Activated B cell treated with CpG ODN at 0.5 μM for 24 hours (primary cell): ENCODE results near the gene COPS2. TPM values are rescaled to one million over a fixed set of nuclear protein-coding genes. Genes with fewer than 3 reads are reported as not detected.

Experiments used
- ATAC-seq: fragments of 200-7000 bp; cut with Tn5 transposase; one replicate; pipeline ENCODE4 v1.10.0; 2021; ENCODE audit warnings: low read depth, mild to moderate bottlenecking, moderate library complexity
- CTCF ChIA-PET: fragments of 350-600 bp; sonication (Branson Sonifier 250); formaldehyde crosslinking; loops from one replicate; lab custom pipeline; 2021; ENCODE audit warnings: antibody characterized with exemption; lab: Charles Lee
- POLR2A ChIA-PET: fragments of 350-600 bp; sonication (Branson Sonifier 250); formaldehyde crosslinking; loops from one replicate; lab custom pipeline; 2021; ENCODE audit warnings: antibody characterized with exemption; lab: Charles Lee
- DNase-seq: peaks from one replicate; pipeline ENCODE4 v3.0.0; 2022
- H3K27ac Mint-ChIP-seq: one replicate; pipeline ENCODE4 v1.8.0; 2020; ENCODE audit warnings: mixed read lengths
- H3K27me3 Mint-ChIP-seq: one replicate; pipeline ENCODE4 v1.8.0; 2021; ENCODE audit warnings: mixed read lengths
- H3K36me3 Mint-ChIP-seq: one replicate; pipeline ENCODE4 v1.8.0; 2021; ENCODE audit warnings: low read depth, mixed read lengths
- H3K4me1 Mint-ChIP-seq: one replicate; pipeline ENCODE4 v1.8.0; 2021; ENCODE audit warnings: mixed read lengths
- H3K4me3 Mint-ChIP-seq: one replicate; pipeline ENCODE4 v1.8.0; 2020; ENCODE audit warnings: mild to moderate bottlenecking, mixed read lengths
- H3K9me3 Mint-ChIP-seq: one replicate; pipeline ENCODE4 v1.8.0; 2020; ENCODE audit warnings: mixed read lengths
- intact Hi-C: fragments of 100-400 bp; cut with micrococcal nuclease; formaldehyde crosslinking; loops from one replicate; pipeline ENCODE4 v1.15.1; 2024
- total RNA-seq: library from RNA; stranded (reverse); gene quantifications from 2 replicates; pipeline ENCODE4 v1.2.3, GENCODE V29; 2022
- TF ChIP-seq, protein P1 (sequence below): fragments of 200-600 bp; IDR thresholded peaks from one replicate; pipeline ENCODE4 v1.8.0; 2022; ENCODE audit warnings: antibody characterized with exemption, mild to moderate bottlenecking

COPS2 gene
- total RNA-seq, 1 donor from 2014 or later = 54.4 TPM

DNA sequence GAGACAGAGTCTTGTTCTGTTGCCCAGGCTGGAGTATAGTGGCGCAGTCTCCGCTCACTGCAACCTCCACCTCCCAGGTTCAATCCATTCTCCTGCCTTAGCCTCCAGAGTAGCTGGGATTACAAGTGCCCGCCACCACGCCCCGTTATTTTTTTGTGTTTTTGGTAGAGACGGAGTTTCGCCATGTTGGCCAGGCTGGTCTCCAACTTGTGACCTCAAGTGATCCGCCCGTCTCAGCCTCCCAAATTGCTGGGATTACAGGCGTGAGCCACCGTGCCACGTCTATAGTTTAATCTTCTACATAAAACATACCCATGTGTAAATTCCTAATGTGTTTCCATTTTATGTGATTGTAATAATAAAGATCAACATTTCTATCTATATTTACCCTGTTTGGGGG is 16.4 kb upstream of the COPS2 start:
- H3K4me3 Mint-ChIP-seq = no peak overlapping the region
- TF ChIP-seq, protein P1, sequence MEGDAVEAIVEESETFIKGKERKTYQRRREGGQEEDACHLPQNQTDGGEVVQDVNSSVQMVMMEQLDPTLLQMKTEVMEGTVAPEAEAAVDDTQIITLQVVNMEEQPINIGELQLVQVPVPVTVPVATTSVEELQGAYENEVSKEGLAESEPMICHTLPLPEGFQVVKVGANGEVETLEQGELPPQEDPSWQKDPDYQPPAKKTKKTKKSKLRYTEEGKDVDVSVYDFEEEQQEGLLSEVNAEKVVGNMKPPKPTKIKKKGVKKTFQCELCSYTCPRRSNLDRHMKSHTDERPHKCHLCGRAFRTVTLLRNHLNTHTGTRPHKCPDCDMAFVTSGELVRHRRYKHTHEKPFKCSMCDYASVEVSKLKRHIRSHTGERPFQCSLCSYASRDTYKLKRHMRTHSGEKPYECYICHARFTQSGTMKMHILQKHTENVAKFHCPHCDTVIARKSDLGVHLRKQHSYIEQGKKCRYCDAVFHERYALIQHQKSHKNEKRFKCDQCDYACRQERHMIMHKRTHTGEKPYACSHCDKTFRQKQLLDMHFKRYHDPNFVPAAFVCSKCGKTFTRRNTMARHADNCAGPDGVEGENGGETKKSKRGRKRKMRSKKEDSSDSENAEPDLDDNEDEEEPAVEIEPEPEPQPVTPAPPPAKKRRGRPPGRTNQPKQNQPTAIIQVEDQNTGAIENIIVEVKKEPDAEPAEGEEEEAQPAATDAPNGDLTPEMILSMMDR = no peak
- POLR2A ChIA-PET = interaction anchor here (0.7 kb wide), 1 partner anchor 1071 kb away, joined by 3 read pairs; no protein-coding TSS in a partner anchor
- H3K27ac Mint-ChIP-seq = no peak overlapping the region
- ATAC-seq (no peak), DNase-seq (no peak)
- H3K27me3 Mint-ChIP-seq = no peaks in the 10 kb centered on the region
- peaks cover 36% of the 10 kb centered on the region for H3K4me1 Mint-ChIP-seq
- H3K9me3 Mint-ChIP-seq = no peaks in the 10 kb centered on the region
- CTCF ChIA-PET = no interaction called here
- peaks cover 5% of the 10 kb centered on the region for H3K36me3 Mint-ChIP-seq
- intact Hi-C loops = loop anchor here (5.0 kb wide), 1 partner anchor 359 kb away; the partner anchor contains the start of gene CEP152

DNA sequence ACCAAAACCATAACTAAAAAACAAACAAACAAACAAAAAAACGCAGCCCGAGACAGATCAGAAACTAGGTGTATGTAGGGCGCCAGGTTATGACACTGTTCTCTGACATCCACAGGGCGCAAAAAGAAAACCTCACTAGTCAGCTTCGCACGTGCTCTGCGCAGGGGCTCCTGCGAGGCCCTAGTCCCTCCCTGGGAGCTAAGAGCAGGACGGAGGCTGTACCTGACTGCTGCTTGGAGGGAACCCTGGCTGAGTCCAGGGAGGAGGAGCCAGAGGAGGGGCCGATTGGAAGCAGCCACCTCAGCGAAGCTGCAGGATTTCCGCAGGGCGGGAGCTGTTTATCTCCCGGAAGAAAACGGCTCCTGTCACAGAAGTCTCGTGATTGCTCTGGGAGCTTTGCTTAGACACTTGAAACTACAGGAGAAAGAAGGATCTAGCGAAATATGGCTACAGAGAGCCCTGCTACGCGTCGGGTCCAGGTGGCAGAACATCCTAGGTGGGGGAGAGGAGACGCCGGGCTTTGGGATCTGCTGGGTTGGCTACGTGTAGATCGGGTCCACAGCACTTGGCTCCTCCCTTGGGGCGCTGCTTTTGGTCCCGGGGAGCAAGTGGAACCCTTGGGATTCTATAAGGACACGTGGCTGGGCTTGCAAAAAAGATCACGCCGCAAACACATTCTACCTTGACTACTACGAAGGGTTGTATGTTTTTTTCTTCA is 14.6 kb upstream of the COPS2 start, which contains the start of gene GALK2:
Gene GALK2, plus strand, starts transcription at position 368 of the 718 bp plus-strand sequence. Its CDS starts 76 bp downstream, at position 444.
- Mint-ChIP-seq H3K4me1 (peaks cover 30% of the 10 kb centered on the region), H3K27ac (peak within 1 kb of the TSS; percentile 85), H3K27me3 (no peaks in the 10 kb centered on the region), H3K36me3 (peaks cover 5% of the 10 kb centered on the region), H3K9me3 (no peaks in the 10 kb centered on the region), H3K4me3 (peak within 1 kb of the TSS; percentile 97)
- TF ChIP-seq, protein P1 = no peak
- ATAC-seq (peak; percentile 90), DNase-seq (peak; percentile 42)
- POLR2A ChIA-PET = interaction anchor here (0.9 to 1.9 kb wide), 3 partner anchors 14 to 451 kb away, joined by 3 to 15 read pairs (median 4); partner anchors contain the start of genes COPS2, DTWD1 and FAM227B
- CTCF ChIA-PET = no interaction called here
- intact Hi-C loops = loop anchor here (1.0 to 5.0 kb wide), 2 partner anchors 15 to 358 kb away; partner anchors contain the start of genes CEP152 and COPS2

DNA sequence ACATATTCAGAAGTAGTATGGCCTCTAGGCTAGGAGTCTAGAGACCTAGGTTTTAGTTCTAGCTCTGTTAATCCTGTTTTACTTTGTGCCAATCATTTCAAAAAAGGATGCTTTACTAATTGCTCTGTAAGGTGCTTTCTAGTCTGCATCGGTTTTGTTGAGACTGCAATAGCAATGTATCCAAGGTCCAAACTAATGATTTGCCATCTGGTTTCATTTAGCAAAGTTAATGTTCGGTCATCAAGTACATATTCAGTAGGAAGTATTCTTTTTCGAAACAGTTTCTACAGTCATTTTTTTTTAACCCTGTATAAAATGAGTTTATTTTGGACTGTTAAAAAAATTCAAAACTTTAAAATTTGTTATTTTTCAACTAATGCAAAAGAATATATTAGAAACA is 12.6 kb upstream of the COPS2 start:
- H3K4me1 Mint-ChIP-seq = peaks cover 28% of the 10 kb centered on the region
- TF ChIP-seq, protein P1 = no peak
- DNase-seq (no peak), ATAC-seq (no peak)
- H3K27me3 Mint-ChIP-seq = no peaks in the 10 kb centered on the region
- H3K9me3 Mint-ChIP-seq = no peaks in the 10 kb centered on the region
- no peak overlapping the region for H3K27ac Mint-ChIP-seq
- intact Hi-C loops = no loop called here
- CTCF ChIA-PET = no interaction called here
- no peak overlapping the region for H3K4me3 Mint-ChIP-seq
- POLR2A ChIA-PET = no interaction called here
- peaks cover 9% of the 10 kb centered on the region for H3K36me3 Mint-ChIP-seq

DNA sequence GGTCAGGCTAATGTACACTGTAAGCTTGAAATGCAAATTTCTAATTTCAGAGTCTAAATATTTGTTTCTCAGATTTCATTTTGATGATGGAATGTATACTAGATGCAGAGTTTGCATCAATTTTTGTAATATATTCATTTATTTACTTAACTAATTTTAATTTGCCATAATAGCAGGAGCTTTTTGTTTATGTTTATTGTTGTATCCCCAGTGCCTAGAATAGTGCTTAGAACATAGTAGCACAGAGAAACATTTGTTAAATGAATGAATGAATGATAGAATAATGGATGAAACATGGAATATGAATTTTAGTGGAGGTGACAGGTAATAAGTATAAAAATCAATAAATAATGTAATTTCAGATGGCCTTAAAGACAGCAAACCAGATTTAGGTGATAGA is 9.5 kb upstream of the COPS2 start:
- ChIA-PET CTCF (no interaction called here), POLR2A (interaction anchor here (0.7 kb wide), 1 partner anchor 64 kb away, joined by 5 read pairs; no protein-coding TSS in a partner anchor)
- Mint-ChIP-seq H3K4me1 (peaks cover 4% of the 10 kb centered on the region), H3K27me3 (no peaks in the 10 kb centered on the region), H3K9me3 (no peaks in the 10 kb centered on the region), H3K36me3 (peaks cover 13% of the 10 kb centered on the region), H3K27ac (no peak overlapping the region), H3K4me3 (no peak overlapping the region)
- intact Hi-C loops = no loop called here
- DNase-seq (no peak), ATAC-seq (no peak)
- TF ChIP-seq, protein P1 = no peak

DNA sequence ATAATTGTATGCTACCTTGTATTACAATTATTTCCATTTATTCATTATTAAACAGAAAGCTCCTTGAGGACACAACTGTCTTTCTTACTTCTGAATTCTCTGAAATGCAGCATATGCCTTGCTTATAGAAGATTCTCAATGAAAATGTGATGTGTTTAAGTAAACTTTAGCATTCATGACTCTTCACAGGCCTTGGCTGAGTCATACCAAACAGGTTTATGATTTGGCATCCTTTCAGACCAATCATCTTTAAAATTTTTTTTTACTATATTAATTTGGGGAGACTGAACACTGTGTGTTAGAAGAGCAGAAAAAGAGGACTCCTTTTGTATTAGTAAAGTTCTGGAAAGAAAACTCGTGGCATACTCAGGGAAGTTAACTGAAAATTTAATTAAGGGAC is 8.3 kb upstream of the COPS2 start:
- Mint-ChIP-seq H3K4me3 (no peak overlapping the region), H3K4me1 (no peaks in the 10 kb centered on the region), H3K27me3 (no peaks in the 10 kb centered on the region), H3K27ac (no peak overlapping the region), H3K36me3 (peaks cover 13% of the 10 kb centered on the region), H3K9me3 (no peaks in the 10 kb centered on the region)
- CTCF ChIA-PET = no interaction called here
- POLR2A ChIA-PET = no interaction called here
- TF ChIP-seq, protein P1 = no peak
- DNase-seq = no peak
- intact Hi-C loops = no loop called here
- ATAC-seq = no peak
